H1 (cell line): ENCODE measurements around the gene RIBC1. TPM values are rescaled to one million over a fixed set of nuclear protein-coding genes. Genes with fewer than 3 reads are reported as not detected.

Experiments used
- CTCF ChIA-PET: fragments of 300-600 bp; sonication (Branson Sonifier 250); formaldehyde crosslinking; loops from one replicate; lab custom pipeline; 2021; ENCODE audit not compliant: partially characterized antibody; lab: Charles Lee
- POLR2A ChIA-PET: fragments of 300-600 bp; sonication (Branson Sonifier 250); formaldehyde crosslinking; loops from one replicate; lab custom pipeline; 2021; ENCODE audit warnings: inconsistent platforms; ENCODE audit not compliant: partially characterized antibody; lab: Charles Lee
- DNase-seq, 2 experiments: peaks; one replicate each; pipeline versions ENCODE4 v3.0.0 to v3.0.0-alpha.2; 2010 to 2022; ENCODE audit warnings: low spot score in 2 of 2, low read depth in 1 of 2, mixed read lengths in 1 of 2
- FAIRE-seq: peaks from 2 replicates; lab custom pipeline; 2011; peaks lifted over from hg19 to GRCh38; lab: Jason Lieb, UNC
- H2AFZ ChIP-seq: 2 replicates; pipeline ENCODE4 v1.8.1; 2012; ENCODE audit warnings: low read length, inconsistent platforms
- H2AK5ac ChIP-seq: 2 replicates; pipeline ENCODE4 v1.6.1; 2013; ENCODE audit warnings: low read depth, low read length
- H2BK120ac ChIP-seq: replicated peaks from 2 replicates; pipeline ENCODE3; 2013; ENCODE audit warnings: low read depth, low read length, inconsistent platforms
- H2BK12ac ChIP-seq: 2 replicates; pipeline ENCODE4 v1.6.1; 2013; ENCODE audit warnings: low read depth, low read length
- H2BK15ac ChIP-seq: 2 replicates; pipeline ENCODE4 v1.6.1; 2013; ENCODE audit warnings: low read length
- H2BK20ac ChIP-seq: 2 replicates; pipeline ENCODE4 v1.6.1; 2013; ENCODE audit warnings: low read length
- H2BK5ac ChIP-seq: 2 replicates; pipeline ENCODE4 v1.6.1; 2013; ENCODE audit warnings: low read depth, low read length
- H3K14ac ChIP-seq: 2 replicates; pipeline ENCODE4 v1.6.1; 2013; ENCODE audit warnings: inconsistent platforms; ENCODE audit not compliant: insufficient read length
- H3K18ac ChIP-seq: 2 replicates; pipeline ENCODE4 v1.6.1; 2013; ENCODE audit warnings: low read length; ENCODE audit errors: extremely low read depth
- H3K23ac ChIP-seq: 2 replicates; pipeline ENCODE4 v1.6.1; 2013; ENCODE audit warnings: inconsistent platforms; ENCODE audit not compliant: insufficient read length
- H3K23me2 ChIP-seq: 2 replicates; pipeline ENCODE4 v1.6.1; 2013; ENCODE audit warnings: low read depth, low read length
- H3K27ac ChIP-seq: 2 replicates; pipeline ENCODE4 v1.6.1; 2011; ENCODE audit warnings: low read depth, low read length, inconsistent platforms
- H3K27me3 ChIP-seq, 4 experiments: replicated peaks in 1 of 4; 1 replicate in 1 of 4; 2 replicates in 3 of 4; pipeline versions ENCODE4 v1.6.1 to v1.8.1; 2011 to 2013; ENCODE audit warnings: low read length in 3 of 4, mild to moderate bottlenecking in 3 of 4, inconsistent platforms in 2 of 4, mixed read lengths in 2 of 4, moderate library complexity in 1 of 4; ENCODE audit not compliant: control insufficient read depth in 3 of 4, insufficient read depth in 3 of 4; ENCODE audit errors: extremely low read depth in 1 of 4
- H3K36me3 ChIP-seq, 4 experiments: 2 replicates each; pipeline versions ENCODE4 v1.6.1 to v1.8.1; 2011 to 2013; ENCODE audit warnings: mild to moderate bottlenecking in 4 of 4, low read length in 3 of 4, moderate library complexity in 2 of 4, control low read depth in 1 of 4, inconsistent platforms in 1 of 4; ENCODE audit not compliant: insufficient read depth in 4 of 4, control insufficient read depth in 2 of 4
- H3K4ac ChIP-seq: replicated peaks from 2 replicates; pipeline ENCODE3; 2013; ENCODE audit warnings: low read length, low read depth, mixed read lengths, inconsistent platforms; ENCODE audit not compliant: insufficient read length
- H3K4me1 ChIP-seq, 4 experiments: replicated peaks in 1 of 4; 1 replicate in 1 of 4; 2 replicates in 3 of 4; pipeline versions ENCODE4 v1.6.1 to v1.8.1; 2011 to 2013; ENCODE audit warnings: low read length in 3 of 4, inconsistent platforms in 2 of 4, mixed read lengths in 1 of 4; ENCODE audit not compliant: insufficient read depth in 4 of 4, control insufficient read depth in 3 of 4
- H3K4me2 ChIP-seq, 2 experiments: 2 replicates each; pipeline versions ENCODE4 v1.6.1 to v1.8.1; 2011 to 2013; ENCODE audit warnings: low read depth in 2 of 2, low read length in 2 of 2, control low read depth in 1 of 2, inconsistent platforms in 1 of 2, mild to moderate bottlenecking in 1 of 2; ENCODE audit not compliant: insufficient read depth in 1 of 2
- H3K4me3 ChIP-seq, 4 experiments: fragments of 200-600, 300-600 bp in 1 of 4; sonication (generic), shearing (Covaris generic), sonication (Bioruptor Twin) in 1 of 4; 2 replicates each; pipeline versions ENCODE4 v1.5.1 to v1.8.1; 2011 to 2016; ENCODE audit warnings: low read length in 4 of 4, low read depth in 3 of 4, control low read depth in 2 of 4, inconsistent platforms in 2 of 4, mild to moderate bottlenecking in 2 of 4, mixed read lengths in 1 of 4, moderate library complexity in 1 of 4; ENCODE audit not compliant: insufficient read depth in 2 of 4; ENCODE audit errors: extremely low read depth in 1 of 4
- H3K56ac ChIP-seq: replicated peaks from 2 replicates; pipeline ENCODE3; 2013; ENCODE audit warnings: low read depth, mild to moderate bottlenecking, mixed read lengths, low read length, inconsistent platforms; ENCODE audit not compliant: insufficient read length
- H3K79me1 ChIP-seq: 2 replicates; pipeline ENCODE4 v1.6.1; 2013; ENCODE audit warnings: low read depth, low read length, control low read depth
- H3K79me2 ChIP-seq, 2 experiments: 2 replicates each; pipeline versions ENCODE4 v1.6.1 to v1.8.1; 2012 to 2013; ENCODE audit warnings: low read length in 2 of 2, mild to moderate bottlenecking in 2 of 2, inconsistent platforms in 1 of 2; ENCODE audit not compliant: insufficient read depth in 2 of 2, control insufficient read depth in 1 of 2
- H3K9ac ChIP-seq, 4 experiments: replicated peaks in 1 of 4; 1 replicate in 1 of 4; 2 replicates in 3 of 4; pipeline versions ENCODE4 v1.6.1 to v1.8.1; 2011 to 2013; ENCODE audit warnings: low read depth in 3 of 4, low read length in 3 of 4, control low read depth in 2 of 4, mild to moderate bottlenecking in 2 of 4, moderate library complexity in 2 of 4, inconsistent platforms in 1 of 4; ENCODE audit errors: extremely low read depth in 1 of 4
- H3K9me3 ChIP-seq, 2 experiments: 2 replicates each; pipeline versions ENCODE4 v1.6.1 to v1.8.1; 2012 to 2013; ENCODE audit warnings: mild to moderate bottlenecking in 2 of 2, moderate library complexity in 2 of 2, control low read depth in 1 of 2, inconsistent platforms in 1 of 2, low read depth in 1 of 2, low read length in 1 of 2, mixed read lengths in 1 of 2; ENCODE audit not compliant: insufficient read depth in 2 of 2
- H4K20me1 ChIP-seq, 2 experiments: replicated peaks in 1 of 2; 2 replicates each; pipeline versions ENCODE3 to v1.8.1; 2011 to 2013; ENCODE audit warnings: inconsistent platforms in 2 of 2, low read length in 2 of 2, mild to moderate bottlenecking in 1 of 2; ENCODE audit not compliant: insufficient read depth in 2 of 2, control insufficient read depth in 1 of 2
- H4K5ac ChIP-seq: 2 replicates; pipeline ENCODE4 v1.6.1; 2013; ENCODE audit warnings: low read length, low read depth, mixed read lengths, inconsistent platforms; ENCODE audit not compliant: insufficient read length
- H4K8ac ChIP-seq: 2 replicates; pipeline ENCODE4 v1.8.0; 2013; ENCODE audit warnings: mild to moderate bottlenecking, moderate library complexity, low read length, inconsistent platforms; ENCODE audit not compliant: insufficient read depth; ENCODE audit errors: extremely low read depth
- H4K91ac ChIP-seq: replicated peaks from 2 replicates; pipeline ENCODE3; 2013; ENCODE audit warnings: low read length, mixed read lengths, inconsistent platforms; ENCODE audit not compliant: insufficient read length
- RFX5 ChIP-seq: IDR thresholded peaks from 2 replicates; pipeline ENCODE4 v1.6.1; 2011; ENCODE audit warnings: low read depth, low read length, improper control_type of control experiment, borderline replicate concordance
- SP1 ChIP-seq: IDR thresholded peaks from 2 replicates; pipeline ENCODE4 v1.6.1; 2011; ENCODE audit warnings: low read depth, low read length
- WGBS, 2 experiments: shearing (Covaris generic) in 1 of 2; methylation state at CpG; one replicate each; pipeline versions ENCODE4 v1.1.6 to v1.1.7; 2013 to 2015; ENCODE audit warnings: low lambda C conversion rate in 2 of 2, mixed read lengths in 2 of 2, inconsistent platforms in 1 of 2, low coverage in 1 of 2, missing lambda C conversion rate in 1 of 2; ENCODE audit not compliant: insufficient replicate concordance in 2 of 2, insufficient coverage in 1 of 2, insufficient read length in 1 of 2; ENCODE audit errors: extremely low coverage in 1 of 2, missing lambda C conversion rate in 1 of 2; 5-methylcytosine and 5-hydroxymethylcytosine counted together
- polyA plus RNA-seq, 7 experiments: library from polyadenylated mRNA; depleted of rRNA in 3 of 7; stranded (reverse) in 5 of 7; unstranded in 2 of 7; fragments of >200 nt in 5 of 7; fragments of 200-250 nt in 2 of 7; gene quantifications; 1 replicate in 5 of 7; 2 replicates in 1 of 7; 4 replicates in 1 of 7; pipeline versions ENCODE4 v1.2.1 to v1.2.3, GENCODE V29; 2011 to 2013; ENCODE audit warnings: missing spikeins in 2 of 7, mixed read lengths in 2 of 7
- total RNA-seq: library from RNA; stranded (reverse); fragmentation: NEBNext Ultra II Directional; extraction: Animal tissue kit (Norgen Biotek cat#: 25700); gene quantifications from 2 replicates; pipeline ENCODE4 v1.2.1, GENCODE V29; 2021

The RIBC1 gene
- total and polyA plus RNA-seq, 2 of the 8 experiments (the other 6 are each of a cell fraction or from before 2014, with no cell fraction given) = 0.41 to 0.97 TPM

- Histone ChIP-seq H3K4me3 (no peak overlapping the region), H3K23me2 (no peaks in the 10 kb centered on the region), H3K4ac (no peak overlapping the region), H3K79me2 (no peaks in the 10 kb centered on the region), H4K20me1 (no peaks in the 10 kb centered on the region), H3K27ac (no peak overlapping the region), H3K23ac (no peak overlapping the region), H2BK20ac (no peak overlapping the region), H4K5ac (no peak overlapping the region), H3K4me1 (no peaks in the 10 kb centered on the region), H3K18ac (no peak overlapping the region), H3K36me3 (peaks cover 4 to 45% (median 17%) of the 10 kb centered on the region in 4 experiments; a peak in 7 of 8 replicates), H3K9ac (no peak overlapping the region), H3K79me1 (no peaks in the 10 kb centered on the region), H2AK5ac (no peak overlapping the region), H3K27me3 (no peaks in the 10 kb centered on the region), H2BK15ac (no peak overlapping the region), H4K91ac (no peak overlapping the region), H2BK120ac (no peak overlapping the region), H3K14ac (no peak overlapping the region), H2AFZ (no peak overlapping the region), H4K8ac (no peak overlapping the region), H2BK5ac (no peak overlapping the region), H3K4me2 (no peak overlapping the region), H2BK12ac (no peak overlapping the region), H3K56ac (no peak overlapping the region), H3K9me3 (no peaks in the 10 kb centered on the region)
- ChIA-PET CTCF (interaction anchor here (1.0 to 1.5 kb wide), 3 partner anchors 13 to 81 kb away, joined by 3 read pairs; no protein-coding TSS in a partner anchor), POLR2A (interaction anchor here (1.0 to 1.6 kb wide), 2 partner anchors 11 to 19 kb away, joined by 3 to 5 read pairs; no protein-coding TSS in a partner anchor)
- no peak for FAIRE-seq
- TF ChIP-seq RFX5 = no peak
- TF ChIP-seq SP1 = no peak
- DNase-seq = no peak
- WGBS, 2 experiments = 86% methylated on average over 2 of the region's 2 CpGs; no CpG with 5 or more reads in 1 of the 2 experiments
Observed at GRCh38 chrX:53395605-53396298, 26.9 kb upstream of the RIBC1 start.
